Embryonic facial prominence (tissue), 1 donor: ENCODE data around the gene HLA-DQB1.
"Not testable (repeated sequence)": the region's sequence is repeated elsewhere in the genome, so short reads cannot be mapped to it uniquely, and the experiment has no call there.

ENCODE experiments used
- DNase-seq: peaks from one replicate; pipeline ENCODE4 v3.0.0-alpha.2; 2016; ENCODE audit errors: extremely low spot score

Gene HLA-DQB1

DNA sequence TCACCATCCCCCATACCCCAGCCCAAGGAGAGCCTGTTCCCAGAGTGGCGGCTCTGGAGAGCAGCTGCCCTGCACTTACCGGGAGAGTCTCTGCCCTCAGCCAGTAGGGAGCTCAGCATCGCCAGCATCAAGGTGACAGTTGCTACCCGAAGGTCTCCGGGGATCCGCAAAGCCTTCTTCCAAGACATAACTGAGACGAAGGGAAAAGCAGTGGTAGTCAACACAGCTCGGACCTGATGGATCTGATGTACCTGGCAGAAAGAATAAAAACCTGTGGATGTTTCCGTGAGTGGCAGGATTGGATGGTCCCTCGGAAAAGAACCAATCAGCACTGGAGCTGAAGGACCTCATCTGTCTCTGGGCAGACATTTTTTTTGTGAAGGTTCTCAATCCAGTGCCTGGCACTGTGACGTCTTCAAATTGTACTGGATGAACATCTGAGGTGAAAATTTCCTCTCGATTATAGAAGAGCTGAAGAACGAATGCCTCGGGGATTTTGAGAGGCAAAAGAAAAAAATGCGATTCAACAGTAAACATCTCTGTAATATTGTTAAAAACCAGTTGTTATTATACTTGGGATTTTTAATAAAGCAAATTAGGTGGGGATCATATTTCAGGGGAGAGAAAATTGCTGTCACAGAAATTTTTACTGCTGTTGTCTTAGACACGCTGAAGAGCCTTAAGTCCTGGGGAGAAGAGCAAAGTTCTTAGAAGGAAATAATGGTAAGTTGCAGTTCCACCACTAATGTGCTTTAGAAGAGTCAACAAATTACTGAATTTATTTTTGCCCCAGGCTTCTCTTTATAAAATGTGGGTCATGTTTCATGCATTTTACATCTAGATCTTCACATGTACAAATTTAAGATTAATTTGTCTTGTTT lies at the start of gene HLA-DQB1:
Gene HLA-DQB1, minus strand, starts transcription at position 238 of the 881 bp plus-strand sequence. Its CDS starts 50 bp downstream, at position 188.
- no peak for DNase-seq

GRCh38 chr6:32713241-32713640 lies 46.8 kb upstream of the HLA-DQB1 start:
- DNase-seq = no peak

GRCh38 chr6:32709625-32710024 lies 43.2 kb upstream of the HLA-DQB1 start:
- DNase-seq = no peak

GRCh38 chr6:32705164-32705563 lies 38.7 kb upstream of the HLA-DQB1 start:
- DNase-seq = not testable (repeated sequence)

DNA sequence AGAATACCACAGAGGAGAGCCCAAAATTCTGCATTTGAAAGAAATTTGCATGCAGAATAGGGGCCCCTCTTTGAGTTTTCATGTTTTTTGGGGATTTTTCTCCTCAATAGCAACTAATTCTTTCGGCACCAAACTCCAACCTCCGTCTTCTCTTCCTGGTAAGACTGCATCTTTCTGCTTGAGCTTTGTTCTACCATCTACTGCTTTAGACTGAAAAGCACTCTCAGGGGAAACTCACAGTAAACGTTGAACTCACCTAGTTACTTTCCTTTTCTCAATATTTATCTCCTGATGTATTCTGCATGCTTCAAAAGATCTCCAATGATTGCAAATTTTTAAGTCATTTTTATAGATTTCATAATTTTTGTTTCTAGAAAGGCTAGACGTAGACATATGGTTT lies 36.9 kb upstream of the HLA-DQB1 start:
- no peak for DNase-seq

DNA sequence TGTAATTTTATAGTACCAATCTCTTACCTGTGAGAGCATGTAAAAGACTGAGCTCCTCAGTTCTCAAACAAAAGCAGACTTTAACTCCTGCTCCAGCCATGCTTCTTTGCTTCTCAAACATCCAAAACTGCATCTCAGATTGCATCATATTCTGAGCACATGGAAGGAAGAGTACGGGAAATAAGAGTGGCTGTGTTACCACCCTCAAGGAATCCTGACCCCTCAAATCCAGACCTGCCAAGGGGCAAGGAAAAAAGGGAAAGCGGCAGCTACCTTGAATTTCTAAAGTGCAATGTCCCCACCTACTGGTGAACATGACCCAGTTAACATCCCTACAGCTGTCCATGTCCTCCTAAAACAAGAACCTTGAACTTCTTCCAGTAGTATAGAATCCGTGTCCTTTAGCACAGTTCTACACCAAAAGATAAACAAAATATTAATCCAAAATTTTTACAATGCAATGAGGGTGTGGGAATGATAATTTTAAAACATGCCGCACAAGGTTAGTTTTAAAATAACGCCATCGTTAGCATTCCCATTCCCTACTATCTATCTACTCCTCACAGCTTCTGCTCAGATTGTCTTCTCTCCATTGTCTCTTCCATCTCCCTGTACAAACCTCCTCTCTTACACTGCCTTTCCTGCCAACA lies 34.1 kb upstream of the HLA-DQB1 start:
- DNase-seq = peak; percentile 23

- no peak for DNase-seq
These were observed 30.6 kb upstream of the HLA-DQB1 start for GRCh38 chr6:32697031-32697430.

- no peak for DNase-seq
These were observed 25.6 kb upstream of the HLA-DQB1 start for GRCh38 chr6:32692019-32692418.

DNA sequence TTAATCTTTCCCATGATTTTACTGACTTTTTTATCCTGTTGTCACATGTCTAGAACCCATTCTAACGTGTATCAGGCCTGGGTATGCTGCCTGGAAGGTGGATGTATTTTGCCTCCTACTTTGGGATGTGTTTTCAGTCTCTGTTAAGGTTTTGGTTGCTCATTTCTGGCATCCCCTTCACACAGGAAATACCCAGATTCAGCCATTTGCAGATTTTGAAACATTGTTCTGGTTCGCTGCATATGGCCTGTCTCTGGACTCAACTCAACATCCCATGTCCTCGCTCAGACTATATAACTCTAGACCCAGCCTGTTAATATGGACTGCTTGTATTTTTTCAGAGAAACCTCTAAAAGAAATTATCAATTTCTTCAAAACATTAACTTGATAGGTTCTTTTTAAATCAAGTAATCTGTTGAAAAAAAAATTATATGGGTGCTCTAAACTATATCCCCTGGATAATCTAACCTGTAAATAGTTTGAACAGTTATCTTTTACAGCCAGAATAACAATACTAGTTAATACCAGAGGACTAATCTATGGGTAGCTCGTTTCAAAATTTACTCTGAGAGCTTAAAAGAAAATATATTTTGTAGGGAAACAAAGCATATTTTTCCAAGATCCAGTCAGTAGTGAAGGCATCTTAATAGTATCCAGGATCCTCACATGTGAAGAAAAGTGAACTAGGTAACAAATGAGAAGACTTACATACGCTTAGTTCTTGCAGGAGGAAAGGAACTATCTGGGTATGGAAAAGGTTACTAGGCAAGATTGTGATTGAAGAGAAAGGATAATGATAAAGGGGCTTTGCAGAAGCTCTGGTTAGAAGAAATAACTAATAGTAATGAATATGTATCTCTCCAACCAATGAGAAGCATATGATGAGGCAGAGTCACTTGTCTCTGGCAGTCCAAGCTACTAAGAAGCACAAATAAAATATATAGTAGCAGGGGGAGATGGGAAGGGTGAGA lies 23.4 kb upstream of the HLA-DQB1 start:
- no peak for DNase-seq

- DNase-seq = no peak
These were observed 19.1 kb upstream of the HLA-DQB1 start for GRCh38 chr6:32685603-32686002.

- DNase-seq = no peak
These were observed 17.8 kb upstream of the HLA-DQB1 start for GRCh38 chr6:32684246-32684645.

GRCh38 chr6:32680055-32680454 lies 13.6 kb upstream of the HLA-DQB1 start:
- DNase-seq = no peak

DNA sequence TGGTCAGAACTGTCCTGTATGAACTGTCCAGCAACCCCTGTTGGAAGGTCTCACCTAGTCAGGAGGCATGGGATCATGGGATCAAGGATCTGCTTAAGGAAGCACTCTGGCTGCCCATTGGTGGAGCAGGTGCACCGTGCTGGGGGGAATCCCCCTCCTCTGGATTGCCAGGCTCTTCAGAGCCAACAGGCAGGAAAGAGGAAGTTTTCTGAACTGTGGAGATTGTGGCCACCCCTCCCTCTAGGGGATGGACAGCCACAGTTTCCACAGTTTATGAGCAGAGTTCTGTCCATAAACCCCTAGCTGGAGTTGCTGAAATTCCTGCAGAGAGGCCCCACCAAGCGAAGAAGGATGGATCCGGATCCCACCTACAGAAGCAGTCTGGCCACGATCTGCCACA lies 13.0 kb upstream of the HLA-DQB1 start:
- no peak for DNase-seq

DNA sequence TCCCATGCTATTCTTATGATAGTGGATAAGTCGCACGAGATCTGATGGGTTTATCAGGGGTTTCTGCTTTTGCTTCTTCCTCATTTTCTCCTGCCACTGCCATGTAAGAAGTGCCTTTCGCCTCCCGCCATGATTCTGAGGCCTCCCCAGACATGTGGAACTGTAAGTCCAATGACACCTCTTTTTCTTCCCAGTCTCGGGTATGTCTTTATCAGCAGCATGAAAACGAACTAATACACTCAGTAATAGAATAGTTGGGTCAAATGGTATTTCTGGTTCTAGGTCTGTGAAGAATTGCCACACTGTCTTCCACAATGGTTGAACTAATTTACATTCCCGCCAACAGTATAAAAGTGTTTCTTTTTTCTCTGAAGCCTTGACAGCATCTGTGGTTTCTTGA lies 7.7 kb upstream of the HLA-DQB1 start:
- DNase-seq = not testable (repeated sequence)

- DNase-seq = not testable (repeated sequence)
These were observed 5.5 kb upstream of the HLA-DQB1 start for GRCh38 chr6:32671908-32672307.

- DNase-seq = no peak
These were observed 3.4 kb upstream of the HLA-DQB1 start for GRCh38 chr6:32669893-32670292.

DNA sequence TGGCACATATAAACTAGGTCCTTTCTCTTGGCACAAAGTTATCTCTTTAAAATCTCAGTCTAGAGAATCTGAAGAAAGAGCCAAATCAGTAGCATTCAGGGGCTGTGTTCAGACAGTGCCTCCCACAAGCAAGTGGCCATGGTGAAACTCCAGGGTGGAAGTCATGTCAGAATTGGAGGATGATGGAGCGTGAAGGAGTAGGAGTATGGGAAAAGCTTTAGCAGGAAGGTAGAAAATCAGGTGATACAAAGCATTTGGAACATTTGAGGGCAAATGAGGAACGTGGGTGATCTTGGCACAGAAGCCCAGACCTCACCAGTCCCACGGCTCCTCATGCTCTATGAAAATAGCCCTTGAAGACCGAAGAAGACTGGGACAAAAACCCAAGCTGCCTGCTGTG lies 2.8 kb upstream of the HLA-DQB1 start:
- no peak for DNase-seq

DNA sequence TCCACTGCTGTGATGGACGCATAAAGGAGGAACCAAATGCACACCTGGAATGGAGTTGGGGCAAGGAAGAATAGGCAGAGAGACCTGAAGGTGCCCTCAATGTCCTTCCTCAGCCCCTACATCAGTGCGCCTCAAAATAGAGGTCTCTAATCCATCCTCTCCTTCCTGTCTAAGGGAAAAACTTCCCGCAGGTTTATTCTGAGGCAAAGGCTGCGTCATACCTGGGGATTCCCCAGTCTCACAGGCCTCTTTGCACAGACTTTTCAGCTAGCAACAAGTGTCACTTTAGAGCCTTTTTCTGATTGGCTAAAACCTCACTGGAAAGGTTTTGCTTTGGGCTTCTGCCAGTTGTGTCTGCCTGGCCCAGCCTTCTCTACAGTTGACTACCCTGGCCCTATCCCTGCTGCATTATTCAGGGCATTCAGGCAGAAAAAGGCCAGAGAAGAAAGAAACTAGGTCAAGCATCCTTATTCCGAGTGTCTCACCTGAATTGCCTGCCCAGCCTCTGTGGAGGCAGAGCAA lies 1.8 kb upstream of the HLA-DQB1 start:
- no peak for DNase-seq

- no peak for DNase-seq
These were observed 796 bp downstream of the HLA-DQB1 start for GRCh38 chr6:32665661-32666060.

DNA sequence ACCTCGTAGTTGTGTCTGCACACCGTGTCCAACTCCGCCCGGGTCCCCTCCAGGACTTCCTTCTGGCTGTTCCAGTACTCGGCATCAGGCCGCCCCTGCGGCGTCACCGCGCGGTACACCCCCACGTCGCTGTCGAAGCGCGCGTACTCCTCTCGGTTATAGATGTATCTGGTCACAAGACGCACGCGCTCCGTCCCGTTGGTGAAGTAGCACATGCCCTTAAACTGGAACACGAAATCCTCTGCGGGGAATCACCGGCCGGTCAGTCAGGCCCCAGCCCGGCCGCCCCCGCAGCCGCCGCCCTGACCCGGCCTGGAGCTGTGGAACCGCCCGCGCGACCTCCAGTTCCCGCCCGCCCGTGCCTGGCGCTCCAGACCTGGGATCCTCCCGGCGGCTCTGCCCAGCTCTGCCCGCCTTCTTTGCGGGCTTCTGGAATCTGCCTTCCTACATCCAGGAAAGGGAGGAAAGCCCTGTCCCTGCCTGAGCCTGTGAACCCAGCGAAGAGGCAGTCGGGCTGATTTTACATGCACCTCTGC lies 1.6 kb downstream of the HLA-DQB1 start:
- no peak for DNase-seq

- DNase-seq = no peak
These were observed 2.1 kb downstream of the HLA-DQB1 start for GRCh38 chr6:32664354-32664753.
